NOMO-1 (cell line): ENCODE measurements around the gene ZBTB20.

ENCODE experiments used
- DNase-seq, 2 experiments: peaks; one replicate each; lab custom pipeline; 2025; ENCODE audit not compliant: unreplicated experiment in 2 of 2; lab: John Stamatoyannopoulos, UW

ZBTB20 gene

GRCh38 chr3:115038817-115039216 lies 108.3 kb downstream of the ZBTB20 start:
- no peak for DNase-seq

- DNase-seq = peak in 1 of 2 experiments; percentile 4
Observed at GRCh38 chr3:115022835-115023398, 124.2 kb downstream of the ZBTB20 start.

GRCh38 chr3:115022199-115022598 lies 124.9 kb downstream of the ZBTB20 start:
- peak in 1 of 2 experiments; percentile 1 for DNase-seq

- DNase-seq = no peak
Observed at GRCh38 chr3:115021061-115021460, 126.0 kb downstream of the ZBTB20 start.

GRCh38 chr3:115019900-115020299 lies 127.2 kb downstream of the ZBTB20 start:
- peak; percentile 69 to 83 for DNase-seq

GRCh38 chr3:115018694-115019093 lies 128.4 kb downstream of the ZBTB20 start:
- DNase-seq = no peak

GRCh38 chr3:115007966-115008365 lies 139.1 kb downstream of the ZBTB20 start:
- DNase-seq = no peak

GRCh38 chr3:115004201-115005140 lies 142.6 kb downstream of the ZBTB20 start:
- DNase-seq = no peak

- DNase-seq = no peak
Observed at GRCh38 chr3:114998971-114999579, 148.0 kb downstream of the ZBTB20 start.

GRCh38 chr3:114994554-114995341 lies 152.3 kb downstream of the ZBTB20 start:
- DNase-seq = no peak

- no peak for DNase-seq
Observed at GRCh38 chr3:114985776-114986175, 161.3 kb downstream of the ZBTB20 start.

- no peak for DNase-seq
Observed at GRCh38 chr3:114983248-114983647, 163.8 kb downstream of the ZBTB20 start.

GRCh38 chr3:114974387-114974786 lies 172.7 kb downstream of the ZBTB20 start:
- no peak for DNase-seq

- no peak for DNase-seq
Observed at GRCh38 chr3:114973536-114973935, 173.6 kb downstream of the ZBTB20 start.

GRCh38 chr3:114967168-114967567 lies 179.9 kb downstream of the ZBTB20 start:
- DNase-seq = no peak

- DNase-seq = no peak
Observed at GRCh38 chr3:114962189-114962588, 184.9 kb downstream of the ZBTB20 start.

GRCh38 chr3:114958930-114959329 lies 188.2 kb downstream of the ZBTB20 start:
- no peak for DNase-seq

- no peak for DNase-seq
Observed at GRCh38 chr3:114953800-114954199, 193.3 kb downstream of the ZBTB20 start.

- DNase-seq = no peak
Observed at GRCh38 chr3:114953215-114953799, 193.8 kb downstream of the ZBTB20 start.

GRCh38 chr3:114942773-114943172 lies 204.3 kb downstream of the ZBTB20 start:
- DNase-seq = peak in 1 of 2 experiments; percentile 8
